Hindlimb muscle (tissue), 1 donor: Measurements from ENCODE around the gene RNF41. TPM values are rescaled to one million over a fixed set of nuclear protein-coding genes. Genes with fewer than 3 reads are reported as not detected.

Experiments
- polyA plus RNA-seq: library from polyadenylated mRNA; unstranded; fragments of 120-200 nt; gene quantifications from one replicate; pipeline ENCODE4 v1.2.1, GENCODE V29; 2013; ENCODE audit not compliant: insufficient read length

Gene RNF41
- polyA plus RNA-seq, 1 donor, result 45.6 TPM

Other genes with a start within 250 kb of the RNF41 start
- gene RAB5B, start 247.8 kb downstream of the RNF41 start, polyA plus RNA-seq, result 124 TPM
- gene SUOX, start 224.6 kb downstream of the RNF41 start, polyA plus RNA-seq, result 14.6 TPM
- gene IKZF4, start 200.9 kb downstream of the RNF41 start, polyA plus RNA-seq, result 11.9 TPM
- 467 TPM for gene RPS26, start 180.0 kb downstream of the RNF41 start, polyA plus RNA-seq
- gene ERBB3, start 141.8 kb downstream of the RNF41 start, polyA plus RNA-seq, result 212 TPM
- gene PA2G4, start 117.4 kb downstream of the RNF41 start, polyA plus RNA-seq, result 115 TPM
- gene RPL41, start 105.3 kb downstream of the RNF41 start, polyA plus RNA-seq, result 4,856 TPM
- 6.0 TPM for gene ZC3H10, start 103.7 kb downstream of the RNF41 start, polyA plus RNA-seq
- 87.7 TPM for gene ESYT1, start 93.7 kb downstream of the RNF41 start, polyA plus RNA-seq
- gene MYL6B, start 69.3 kb downstream of the RNF41 start, polyA plus RNA-seq, result 426 TPM
- gene MYL6, start 63.6 kb downstream of the RNF41 start, polyA plus RNA-seq, result 1,238 TPM
- gene SMARCC2, start 32.4 kb downstream of the RNF41 start, polyA plus RNA-seq, result 67.8 TPM
- gene NABP2, start 2.4 kb upstream of the RNF41 start, polyA plus RNA-seq, result 17.4 TPM
- gene SLC39A5, start 8.1 kb upstream of the RNF41 start, polyA plus RNA-seq, result not detected
- 18.9 TPM for gene ANKRD52, start 36.5 kb upstream of the RNF41 start, polyA plus RNA-seq
- gene COQ10A, start 45.0 kb upstream of the RNF41 start, polyA plus RNA-seq, result 16.4 TPM
- gene CS, start 78.4 kb upstream of the RNF41 start, polyA plus RNA-seq, result 232 TPM
- gene CNPY2, start 94.1 kb upstream of the RNF41 start, polyA plus RNA-seq, result 41.0 TPM
- gene PAN2, start 112.1 kb upstream of the RNF41 start, polyA plus RNA-seq, result 46.7 TPM
- gene IL23A, start 117.0 kb upstream of the RNF41 start, polyA plus RNA-seq, result 0.52 TPM
- 71.4 TPM for gene STAT2, start 138.2 kb upstream of the RNF41 start, polyA plus RNA-seq
- gene APOF, start 140.9 kb upstream of the RNF41 start, polyA plus RNA-seq, result not detected
- gene TIMELESS, start 227.5 kb upstream of the RNF41 start, polyA plus RNA-seq, result 12.7 TPM
- not detected for gene MIP, start 232.7 kb upstream of the RNF41 start, polyA plus RNA-seq
- 3.0 TPM for gene SPRYD4, start 246.7 kb upstream of the RNF41 start, polyA plus RNA-seq